IMR-90 (cell line): Measurements from ENCODE around the gene PPP1R10.

ENCODE experiments used
- FOS ChIP-seq: fragments of 150-350 bp; IDR thresholded peaks from 2 replicates; pipeline ENCODE4 v1.6.1; 2016; ENCODE audit warnings: low read depth, low read length
- MAZ ChIP-seq: IDR thresholded peaks from 2 replicates; pipeline ENCODE4 v1.6.1; 2012; ENCODE audit warnings: low read depth, mild to moderate bottlenecking, low read length, improper control_type of control experiment, moderate library complexity, borderline replicate concordance
- POLR2A ChIP-seq: IDR thresholded peaks from 2 replicates; pipeline ENCODE4 v1.6.1; 2012; ENCODE audit warnings: mild to moderate bottlenecking, low read depth, low read length
- RFX5 ChIP-seq: IDR thresholded peaks from 2 replicates; pipeline ENCODE4 v1.8.0; 2012; ENCODE audit warnings: low read depth, mild to moderate bottlenecking, low read length, moderate library complexity
- TF ChIP-seq, protein P1 (sequence below): conservative IDR thresholded peaks from 2 replicates; pipeline ENCODE4 v1.5.1; 2012; ENCODE audit warnings: mild to moderate bottlenecking, low read depth, low read length, improper control_type of control experiment
- TF ChIP-seq, protein P2 (sequence below): fragments of 150-350 bp; IDR thresholded peaks from 2 replicates; pipeline ENCODE4 v1.6.1; 2016; ENCODE audit warnings: low read depth, mild to moderate bottlenecking, low read length, moderate library complexity, borderline replicate concordance

DNA sequence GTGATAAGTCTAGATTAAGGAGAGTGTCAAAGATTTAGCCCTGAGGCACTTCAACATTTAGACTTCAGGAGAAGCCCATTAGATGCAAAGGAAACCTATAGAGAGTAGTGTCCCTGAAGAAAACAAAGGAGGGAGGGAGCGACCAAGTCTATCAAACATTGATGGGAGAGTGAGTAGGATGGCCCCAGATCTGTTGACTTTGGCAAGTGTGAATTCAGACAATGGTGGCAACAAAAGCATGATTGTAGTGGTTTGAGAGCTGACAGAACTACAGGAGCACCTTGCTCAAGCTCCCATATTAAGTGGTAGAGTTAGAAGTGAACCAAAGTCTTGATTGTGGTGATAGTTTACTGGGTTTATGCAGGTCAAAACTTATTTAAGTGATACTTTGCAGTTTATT is 46.8 kb downstream of the PPP1R10 start:
- TF ChIP-seq, protein P1, sequence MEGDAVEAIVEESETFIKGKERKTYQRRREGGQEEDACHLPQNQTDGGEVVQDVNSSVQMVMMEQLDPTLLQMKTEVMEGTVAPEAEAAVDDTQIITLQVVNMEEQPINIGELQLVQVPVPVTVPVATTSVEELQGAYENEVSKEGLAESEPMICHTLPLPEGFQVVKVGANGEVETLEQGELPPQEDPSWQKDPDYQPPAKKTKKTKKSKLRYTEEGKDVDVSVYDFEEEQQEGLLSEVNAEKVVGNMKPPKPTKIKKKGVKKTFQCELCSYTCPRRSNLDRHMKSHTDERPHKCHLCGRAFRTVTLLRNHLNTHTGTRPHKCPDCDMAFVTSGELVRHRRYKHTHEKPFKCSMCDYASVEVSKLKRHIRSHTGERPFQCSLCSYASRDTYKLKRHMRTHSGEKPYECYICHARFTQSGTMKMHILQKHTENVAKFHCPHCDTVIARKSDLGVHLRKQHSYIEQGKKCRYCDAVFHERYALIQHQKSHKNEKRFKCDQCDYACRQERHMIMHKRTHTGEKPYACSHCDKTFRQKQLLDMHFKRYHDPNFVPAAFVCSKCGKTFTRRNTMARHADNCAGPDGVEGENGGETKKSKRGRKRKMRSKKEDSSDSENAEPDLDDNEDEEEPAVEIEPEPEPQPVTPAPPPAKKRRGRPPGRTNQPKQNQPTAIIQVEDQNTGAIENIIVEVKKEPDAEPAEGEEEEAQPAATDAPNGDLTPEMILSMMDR = no peak
- TF ChIP-seq MAZ = no peak
- no peak for TF ChIP-seq POLR2A
- no peak for TF ChIP-seq FOS
- TF ChIP-seq RFX5 = no peak
- TF ChIP-seq, protein P2, sequence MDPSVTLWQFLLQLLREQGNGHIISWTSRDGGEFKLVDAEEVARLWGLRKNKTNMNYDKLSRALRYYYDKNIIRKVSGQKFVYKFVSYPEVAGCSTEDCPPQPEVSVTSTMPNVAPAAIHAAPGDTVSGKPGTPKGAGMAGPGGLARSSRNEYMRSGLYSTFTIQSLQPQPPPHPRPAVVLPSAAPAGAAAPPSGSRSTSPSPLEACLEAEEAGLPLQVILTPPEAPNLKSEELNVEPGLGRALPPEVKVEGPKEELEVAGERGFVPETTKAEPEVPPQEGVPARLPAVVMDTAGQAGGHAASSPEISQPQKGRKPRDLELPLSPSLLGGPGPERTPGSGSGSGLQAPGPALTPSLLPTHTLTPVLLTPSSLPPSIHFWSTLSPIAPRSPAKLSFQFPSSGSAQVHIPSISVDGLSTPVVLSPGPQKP = no peak
